SK-N-SH (cell line): ENCODE data around the gene HYAL2. TPM values are rescaled to one million over a fixed set of nuclear protein-coding genes. Genes with fewer than 3 reads are reported as not detected.
A peak's percentile ranks its signal among the peaks of the same experiment; 100 is the strongest.

ENCODE experiments used
- CTCF ChIA-PET: fragments of 300-600, 350-600 bp; formaldehyde crosslinking; extraction: SDS; loops from one replicate; lab custom pipeline; 2021; lab: Yijun Ruan, JAX
- POLR2A ChIA-PET: fragments of 350-600 bp; sonication (Branson Sonifier 250); formaldehyde crosslinking; extraction: SDS; loops from one replicate; lab custom pipeline; 2020; ENCODE audit warnings: antibody characterized with exemption, inconsistent platforms; lab: Yijun Ruan, JAX
- DNase-seq: peaks from one replicate; pipeline ENCODE4 v3.0.0; 2012
- H2AFZ ChIP-seq: fragments of 200-600 bp; sonication (generic); 2 replicates; pipeline ENCODE4 v1.8.1; 2016; ENCODE audit warnings: antibody characterized with exemption, mild to moderate bottlenecking, low read depth
- H3F3A ChIP-seq: fragments of 200-600 bp; sonication (generic); replicated peaks from 2 replicates; pipeline ENCODE3; 2016; ENCODE audit warnings: antibody characterized with exemption, mild to moderate bottlenecking; ENCODE audit not compliant: insufficient read depth
- H3K27ac ChIP-seq, 2 experiments: fragments of 200-500 bp in 1 of 2; fragments of 200-600 bp in 1 of 2; sonication (Bioruptor generic) in 1 of 2; sonication (generic), shearing (Covaris generic) in 1 of 2; 2 replicates each; pipeline versions ENCODE4 v1.5.1 to v1.6.1; 2014 to 2016; ENCODE audit warnings: low read depth in 2 of 2, inconsistent platforms in 1 of 2, low read length in 1 of 2, mild to moderate bottlenecking in 1 of 2, mixed read lengths in 1 of 2
- H3K27me3 ChIP-seq: fragments of 200-600 bp; sonication (generic), shearing (Covaris generic); 2 replicates; pipeline ENCODE4 v1.6.1; 2016; ENCODE audit warnings: mixed run types; ENCODE audit not compliant: insufficient read depth
- H3K36me3 ChIP-seq, 2 experiments: fragments of 200-500 bp in 1 of 2; fragments of 200-600 bp in 1 of 2; sonication (Bioruptor generic) in 1 of 2; sonication (generic) in 1 of 2; replicated peaks in 1 of 2; 2 replicates each; pipeline versions ENCODE3 to v1.5.1; 2014 to 2016; ENCODE audit warnings: low read length in 1 of 2, mild to moderate bottlenecking in 1 of 2; ENCODE audit not compliant: insufficient read depth in 2 of 2, control insufficient read depth in 1 of 2
- H3K4me1 ChIP-seq, 2 experiments: fragments of 200-500 bp in 1 of 2; fragments of 200-600 bp in 1 of 2; sonication (Bioruptor generic) in 1 of 2; sonication (generic), shearing (Covaris generic) in 1 of 2; 2 replicates each; pipeline versions ENCODE4 v1.5.1 to v1.6.1; 2014 to 2016; ENCODE audit warnings: low read depth in 1 of 2, low read length in 1 of 2, mixed run types in 1 of 2; ENCODE audit not compliant: insufficient read depth in 2 of 2, control insufficient read depth in 1 of 2
- H3K4me2 ChIP-seq: fragments of 200-600 bp; sonication (generic), shearing (Covaris generic); 2 replicates; pipeline ENCODE4 v1.6.1; 2017; ENCODE audit warnings: mixed run types
- H3K4me3 ChIP-seq, 2 experiments: fragments of 200-500 bp in 1 of 2; fragments of 200-600 bp in 1 of 2; sonication (Bioruptor generic) in 1 of 2; sonication (generic), shearing (Covaris generic) in 1 of 2; 2 replicates each; pipeline versions ENCODE4 v1.5.1 to v1.8.1; 2014 to 2016; ENCODE audit warnings: low read depth in 2 of 2, inconsistent platforms in 1 of 2, low read length in 1 of 2, mild to moderate bottlenecking in 1 of 2, mixed read lengths in 1 of 2, moderate library complexity in 1 of 2
- H3K79me2 ChIP-seq: fragments of 200-600 bp; sonication (generic); 2 replicates; pipeline ENCODE4 v1.8.1; 2017; ENCODE audit warnings: mild to moderate bottlenecking; ENCODE audit not compliant: insufficient read depth
- H3K9ac ChIP-seq: fragments of 200-600 bp; sonication (generic); 2 replicates; pipeline ENCODE4 v1.6.1; 2017; ENCODE audit warnings: mixed run types
- H3K9me2 ChIP-seq: fragments of 200-600 bp; sonication (generic); 2 replicates; pipeline ENCODE4 v1.6.1; 2017; ENCODE audit warnings: mixed run types
- H3K9me3 ChIP-seq: fragments of 200-600 bp; sonication (generic); 2 replicates; pipeline ENCODE4 v1.6.1; 2017; ENCODE audit warnings: mixed run types, mild to moderate bottlenecking, moderate library complexity
- H4K20me1 ChIP-seq: fragments of 200-600 bp; sonication (generic); 2 replicates; pipeline ENCODE4 v1.6.1; 2017; ENCODE audit warnings: mild to moderate bottlenecking, mixed run types; ENCODE audit not compliant: insufficient read depth
- CTCF ChIP-seq: fragments of 200-600 bp; sonication (generic); IDR thresholded peaks from 2 replicates; pipeline ENCODE4 v1.6.1; 2017; ENCODE audit warnings: antibody characterized with exemption, mild to moderate bottlenecking, moderate library complexity
- ELF1 ChIP-seq: IDR thresholded peaks from 2 replicates; pipeline ENCODE4 v1.4.0; 2012
- FOSL2 ChIP-seq: IDR thresholded peaks from 2 replicates; pipeline ENCODE4 v1.4.0; 2012; ENCODE audit warnings: low read depth, mild to moderate bottlenecking, moderate library complexity, borderline replicate concordance
- FOXJ3 ChIP-seq: sonication (generic); formaldehyde crosslinking; IDR thresholded peaks from 2 replicates; pipeline ENCODE4 v1.5.1; 2020; ENCODE audit warnings: mild to moderate bottlenecking, missing genetic modification reagents
- GATA2 ChIP-seq: sonication (generic); formaldehyde crosslinking; IDR thresholded peaks from 2 replicates; pipeline ENCODE4 v1.5.0; 2020; ENCODE audit warnings: mild to moderate bottlenecking, missing genetic modification reagents
- MAX ChIP-seq: IDR thresholded peaks from 2 replicates; pipeline ENCODE4 v1.4.0; 2012; ENCODE audit warnings: low read depth
- MXI1 ChIP-seq: IDR thresholded peaks from 2 replicates; pipeline ENCODE4 v1.6.1; 2012; ENCODE audit warnings: mild to moderate bottlenecking, low read depth, low read length, improper control_type of control experiment
- NFIC ChIP-seq: IDR thresholded peaks from 2 replicates; pipeline ENCODE4 v1.4.0; 2012; ENCODE audit warnings: borderline replicate concordance
- NRF1 ChIP-seq: IDR thresholded peaks from 2 replicates; pipeline ENCODE4 v1.6.1; 2012; ENCODE audit warnings: low read depth, mild to moderate bottlenecking, low read length
- POLR2AphosphoS5 ChIP-seq: IDR thresholded peaks from 2 replicates; pipeline ENCODE4 v1.6.1; 2012; ENCODE audit warnings: low read depth, low read length
- RCOR1 ChIP-seq: fragments of 150-350 bp; IDR thresholded peaks from 2 replicates; pipeline ENCODE4 v1.6.1; 2017; ENCODE audit warnings: antibody characterized with exemption, low read length
- SIN3A ChIP-seq: IDR thresholded peaks from 2 replicates; pipeline ENCODE4 v1.6.1; 2012; ENCODE audit warnings: low read depth, mild to moderate bottlenecking, low read length, moderate library complexity, borderline replicate concordance
- TAF1 ChIP-seq: IDR thresholded peaks from 2 replicates; pipeline ENCODE4 v1.6.1; 2012; ENCODE audit warnings: low read depth, mild to moderate bottlenecking, low read length, moderate library complexity, borderline replicate concordance
- TEAD4 ChIP-seq: IDR thresholded peaks from 2 replicates; pipeline ENCODE4 v1.4.0; 2012; ENCODE audit warnings: mild to moderate bottlenecking, borderline replicate concordance; ENCODE audit not compliant: insufficient read depth
- USF1 ChIP-seq: IDR thresholded peaks from 2 replicates; pipeline ENCODE4 v1.4.0; 2012; ENCODE audit warnings: low read depth, borderline replicate concordance
- YY1 ChIP-seq: IDR thresholded peaks from 2 replicates; pipeline ENCODE4 v1.4.0; 2012; ENCODE audit warnings: low read depth, mild to moderate bottlenecking
- WGBS: methylation state at CpG from one replicate; pipeline ENCODE4 v1.1.6; 2017; ENCODE audit warnings: low lambda C conversion rate; 5-methylcytosine and 5-hydroxymethylcytosine counted together
- polyA plus RNA-seq, 3 experiments: library from polyadenylated mRNA; depleted of rRNA; stranded (reverse); fragments of >200 nt; gene quantifications; 2 replicates each; pipeline ENCODE4 v1.2.3, GENCODE V29; 2012
- TF ChIP-seq, protein P1 (sequence below): fragments of 150-350 bp; IDR thresholded peaks from 2 replicates; pipeline ENCODE4 v1.6.1; 2017; ENCODE audit warnings: antibody characterized with exemption, low read length, low read depth, borderline replicate concordance
- TF ChIP-seq, protein P2 (sequence below): fragments of 150-350 bp; IDR thresholded peaks from 2 replicates; pipeline ENCODE4 v1.6.1; 2016; ENCODE audit warnings: mild to moderate bottlenecking, low read depth, low read length

The HYAL2 gene
- polyA plus RNA-seq, 1 of the 3 experiments (the other 2 are of a cell fraction): 135 TPM

DNA sequence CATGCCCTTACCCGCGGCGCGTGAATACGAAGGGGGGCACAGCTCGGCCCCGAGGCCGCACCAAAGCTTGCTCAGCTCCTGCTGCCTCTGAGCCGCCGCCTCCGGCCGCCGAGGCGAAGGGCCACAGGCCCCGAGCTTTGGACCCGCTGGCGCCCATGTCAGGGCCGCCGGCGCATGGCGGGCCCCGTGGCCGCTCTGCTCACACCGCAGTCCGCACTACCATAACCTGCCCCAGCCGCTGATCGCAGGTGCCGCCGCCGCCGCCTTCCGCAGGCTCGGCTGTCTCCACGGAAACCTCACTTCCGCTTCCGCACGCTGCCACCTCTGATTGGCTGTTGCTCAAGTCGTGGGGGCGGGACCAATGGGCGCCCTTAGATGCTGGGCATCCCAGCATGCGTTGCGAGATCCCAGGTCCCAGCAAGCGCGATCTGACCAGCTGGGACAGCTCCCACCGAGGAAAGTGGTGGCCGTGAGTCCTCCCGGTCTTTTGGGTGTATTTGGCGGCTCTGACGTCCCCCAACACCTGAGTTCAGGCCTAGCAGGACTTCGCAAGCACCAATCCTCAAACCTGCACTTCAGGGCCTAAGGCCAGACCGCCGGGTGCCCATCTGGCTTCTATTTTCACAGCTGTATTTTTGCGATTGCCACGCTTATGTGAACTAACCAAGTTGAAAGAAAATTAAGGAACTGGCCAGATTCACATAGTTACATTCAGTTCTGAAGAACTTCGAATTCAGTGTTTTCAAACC lies 5.6 kb upstream of the HYAL2 start, which contains the start of gene TUSC2 (continued):
- TF ChIP-seq, protein P1, sequence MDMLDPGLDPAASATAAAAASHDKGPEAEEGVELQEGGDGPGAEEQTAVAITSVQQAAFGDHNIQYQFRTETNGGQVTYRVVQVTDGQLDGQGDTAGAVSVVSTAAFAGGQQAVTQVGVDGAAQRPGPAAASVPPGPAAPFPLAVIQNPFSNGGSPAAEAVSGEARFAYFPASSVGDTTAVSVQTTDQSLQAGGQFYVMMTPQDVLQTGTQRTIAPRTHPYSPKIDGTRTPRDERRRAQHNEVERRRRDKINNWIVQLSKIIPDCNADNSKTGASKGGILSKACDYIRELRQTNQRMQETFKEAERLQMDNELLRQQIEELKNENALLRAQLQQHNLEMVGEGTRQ: no peak
- no peak for TF ChIP-seq USF1

DNA sequence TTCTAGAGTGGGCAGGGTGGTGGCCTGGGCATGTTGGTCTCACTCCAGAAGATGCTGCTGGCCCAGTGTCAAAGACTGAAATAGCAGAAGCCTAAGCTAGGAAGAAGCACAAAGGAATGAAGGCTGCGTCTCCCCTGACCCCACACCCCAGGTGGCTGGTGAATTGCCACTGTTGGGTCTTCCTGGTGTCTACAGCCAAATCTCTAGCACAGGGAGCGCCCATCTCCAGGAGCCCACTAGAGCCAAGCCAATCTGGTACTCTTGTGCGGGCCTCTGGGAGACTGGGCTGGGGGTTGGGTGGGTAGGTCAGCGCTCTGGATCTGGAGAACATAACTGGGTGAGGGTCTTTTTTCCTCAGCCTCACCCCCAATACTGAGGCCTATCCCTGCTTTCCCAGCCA lies 4.6 kb upstream of the HYAL2 start:
- Histone ChIP-seq H2AFZ (no peak overlapping the region), H3K4me2 (peak overlapping the region; percentile 87), H3K9ac (peak overlapping the region; percentile 77), H3K27ac (no peak overlapping the region), H3K4me1 (peaks cover 0 to 21% of the 10 kb centered on the region in 2 experiments; a peak in 2 of 4 replicates), H3K36me3 (peaks cover 10 to 45% of the 10 kb centered on the region in 2 experiments), H3K27me3 (no peaks in the 10 kb centered on the region), H3K9me3 (no peaks in the 10 kb centered on the region), H3F3A (peaks cover 37% of the 10 kb centered on the region), H4K20me1 (no peaks in the 10 kb centered on the region), H3K9me2 (no peaks in the 10 kb centered on the region), H3K4me3 (peak overlapping the region; percentile 88 to 97), H3K79me2 (peaks cover 39% of the 10 kb centered on the region)
- CTCF ChIA-PET: interaction anchor here (1.1 to 2.3 kb wide), 7 partner anchors 9 to 135 kb away, joined by 3 to 10 read pairs (median 7); partner anchors contain the start of gene HYAL1
- DNase-seq: no peak
- TF ChIP-seq TEAD4 (no peak), FOXJ3 (CRISPR knock-in tag) (no peak), NRF1 (no peak), RCOR1 (no peak), MXI1 (no peak), NFIC (no peak), YY1 (no peak), CTCF (no peak), MAX (no peak), ELF1 (no peak), POLR2AphosphoS5 (no peak), SIN3A (no peak), GATA2 (no peak), TAF1 (no peak), FOSL2 (no peak)
- TF ChIP-seq, protein P1: no peak
- TF ChIP-seq, protein P2, sequence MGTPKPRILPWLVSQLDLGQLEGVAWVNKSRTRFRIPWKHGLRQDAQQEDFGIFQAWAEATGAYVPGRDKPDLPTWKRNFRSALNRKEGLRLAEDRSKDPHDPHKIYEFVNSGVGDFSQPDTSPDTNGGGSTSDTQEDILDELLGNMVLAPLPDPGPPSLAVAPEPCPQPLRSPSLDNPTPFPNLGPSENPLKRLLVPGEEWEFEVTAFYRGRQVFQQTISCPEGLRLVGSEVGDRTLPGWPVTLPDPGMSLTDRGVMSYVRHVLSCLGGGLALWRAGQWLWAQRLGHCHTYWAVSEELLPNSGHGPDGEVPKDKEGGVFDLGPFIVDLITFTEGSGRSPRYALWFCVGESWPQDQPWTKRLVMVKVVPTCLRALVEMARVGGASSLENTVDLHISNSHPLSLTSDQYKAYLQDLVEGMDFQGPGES: no peak
- POLR2A ChIA-PET: interaction anchor here (1.2 to 2.5 kb wide), 2 partner anchors 11 to 28 kb away, joined by 5 to 38 read pairs; partner anchors contain the start of genes HYAL3 and NAA80
- WGBS: 20% methylated on average over 2 of the region's 4 CpGs
